Ishikawa (cell line): ENCODE results near the gene KLF18.

Source experiments
- CREB1 ChIP-seq: IDR thresholded peaks from 2 replicates; pipeline ENCODE4 v1.6.1; 2012; ENCODE audit warnings: low read depth
- EGR1 ChIP-seq: IDR thresholded peaks from 2 replicates; pipeline ENCODE4 v1.6.1; 2012
- EP300 ChIP-seq: IDR thresholded peaks from 2 replicates; pipeline ENCODE4 v1.6.1; 2012; ENCODE audit warnings: borderline replicate concordance
- FOXM1 ChIP-seq: IDR thresholded peaks from 2 replicates; pipeline ENCODE4 v1.6.1; 2012; ENCODE audit warnings: low read depth, borderline replicate concordance
- MAX ChIP-seq: IDR thresholded peaks from 2 replicates; pipeline ENCODE4 v1.6.1; 2012
- RAD21 ChIP-seq: IDR thresholded peaks from 2 replicates; pipeline ENCODE4 v1.6.1; 2012; ENCODE audit warnings: low read depth
- REST ChIP-seq: IDR thresholded peaks from 2 replicates; pipeline ENCODE4 v1.6.1; 2012; ENCODE audit warnings: low read depth, mild to moderate bottlenecking
- TAF1 ChIP-seq: IDR thresholded peaks from 2 replicates; pipeline ENCODE4 v1.6.1; 2012; ENCODE audit warnings: low read depth, mild to moderate bottlenecking
- TCF12 ChIP-seq: IDR thresholded peaks from 2 replicates; pipeline ENCODE4 v1.6.1; 2012; ENCODE audit warnings: low read depth
- YY1 ChIP-seq: IDR thresholded peaks from 2 replicates; pipeline ENCODE4 v1.6.1; 2012; ENCODE audit warnings: low read depth

GRCh38 chr1:44138239-44138638, 3.2 kb downstream of the KLF18 start:
- no peak for TF ChIP-seq TAF1
- no peak for TF ChIP-seq FOXM1
- TF ChIP-seq YY1, result no peak
- no peak for TF ChIP-seq MAX
- no peak for TF ChIP-seq REST
- TF ChIP-seq TCF12, result no peak
- no peak for TF ChIP-seq RAD21
- no peak for TF ChIP-seq EP300
- no peak for TF ChIP-seq EGR1
- TF ChIP-seq CREB1, result no peak
